BLaER1 (cell line): Measurements from ENCODE around the gene ADPRS.

ENCODE experiments used
- H3K27ac ChIP-seq: shearing (Covaris generic); formaldehyde crosslinking; 2 replicates; pipeline ENCODE4 v1.8.1; 2022
- H3K27me3 ChIP-seq: shearing (Covaris generic); formaldehyde crosslinking; 2 replicates; pipeline ENCODE4 v1.8.1; 2022
- H3K36me3 ChIP-seq: shearing (Covaris generic); formaldehyde crosslinking; 2 replicates; pipeline ENCODE4 v1.8.1; 2022
- H3K4me1 ChIP-seq: shearing (Covaris generic); formaldehyde crosslinking; 2 replicates; pipeline ENCODE4 v1.8.1; 2022
- H3K4me2 ChIP-seq: shearing (Covaris generic); formaldehyde crosslinking; 2 replicates; pipeline ENCODE4 v1.8.1; 2022
- H3K4me3 ChIP-seq: shearing (Covaris generic); formaldehyde crosslinking; 2 replicates; pipeline ENCODE4 v1.8.1; 2022
- H3K9ac ChIP-seq: shearing (Covaris generic); formaldehyde crosslinking; 2 replicates; pipeline ENCODE4 v1.8.1; 2022
- H3K9me3 ChIP-seq: shearing (Covaris generic); formaldehyde crosslinking; 2 replicates; pipeline ENCODE4 v1.8.1; 2022
- H4K20me1 ChIP-seq: shearing (Covaris generic); formaldehyde crosslinking; 2 replicates; pipeline ENCODE4 v1.8.1; 2022
- Cebpa-rat ChIP-seq: shearing (Covaris generic); IDR thresholded peaks from 2 replicates; pipeline ENCODE4 v1.8.1; 2022

ADPRS gene

DNA sequence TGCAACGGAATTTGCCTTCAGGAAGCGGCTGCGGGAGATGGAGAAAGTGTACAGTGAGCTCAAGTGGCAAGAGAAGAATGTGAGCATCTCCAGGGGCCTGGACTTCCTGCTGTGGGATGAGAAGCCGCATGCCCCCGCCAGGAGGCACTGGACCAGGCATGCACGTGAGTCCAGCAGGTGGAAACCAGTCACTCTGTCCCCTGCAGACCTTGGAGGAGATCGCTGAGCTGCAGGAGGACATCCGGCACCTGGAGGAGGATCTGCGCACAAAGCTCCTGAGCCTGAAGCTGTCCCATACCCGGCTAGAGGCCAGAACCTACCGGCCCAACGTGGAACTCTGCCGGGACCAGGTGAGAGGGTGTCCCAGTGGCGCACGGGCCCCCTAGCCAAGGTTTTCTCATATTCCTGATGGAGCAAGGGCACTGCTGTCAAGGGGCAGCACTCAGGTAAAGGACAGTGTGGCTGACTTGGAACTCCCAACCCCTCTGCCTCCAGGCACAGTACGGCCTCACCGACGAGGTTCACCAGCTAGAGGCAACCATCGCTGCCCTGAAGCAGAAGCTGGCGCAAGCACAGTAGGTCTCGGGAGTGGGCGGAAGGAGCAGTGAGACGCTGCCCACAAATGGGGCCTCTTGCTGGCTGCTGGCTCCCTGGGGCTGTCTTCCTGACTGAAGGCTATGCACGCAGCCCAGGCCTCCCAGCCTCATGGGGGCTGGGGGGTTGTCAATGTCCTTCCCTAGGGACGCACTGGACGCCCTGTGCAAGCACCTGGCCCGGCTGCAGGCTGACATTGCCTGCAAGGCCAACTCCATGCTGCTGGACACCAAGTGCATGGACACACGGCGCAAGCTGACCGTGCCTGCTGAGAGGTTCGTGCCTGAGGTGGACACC, 1.2 kb upstream of the ADPRS start:
- Histone ChIP-seq H3K9ac (peak overlapping the region; percentile 89), H3K27ac (peak overlapping the region; percentile 94), H3K4me1 (peaks cover 91% of the 10 kb centered on the region), H3K36me3 (peaks cover 21% of the 10 kb centered on the region), H4K20me1 (peaks cover 26% of the 10 kb centered on the region; the same call in 1 of the 2 replicates), H3K9me3 (no peaks in the 10 kb centered on the region), H3K4me3 (peak overlapping the region; percentile 91), H3K27me3 (no peaks in the 10 kb centered on the region), H3K4me2 (peak overlapping the region; percentile 96)
- no peak for TF ChIP-seq Cebpa-rat

DNA sequence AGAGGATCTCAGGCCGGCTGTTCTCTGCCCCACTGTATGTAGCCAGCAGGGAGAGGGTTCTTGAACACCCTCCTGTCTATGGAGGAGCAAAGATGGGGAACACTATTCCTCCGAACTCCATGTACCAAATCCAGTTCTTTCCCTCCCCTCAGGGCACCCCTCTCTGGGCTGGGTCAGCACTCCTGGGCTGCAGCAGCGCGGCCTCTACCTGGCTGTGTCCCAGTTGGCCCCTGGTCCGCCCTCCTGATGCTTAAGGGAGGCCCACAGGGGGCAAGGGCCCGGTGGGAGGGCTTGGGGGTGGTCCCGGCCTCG, 471 bp upstream of the ADPRS start:
- no peak for TF ChIP-seq Cebpa-rat
- no peaks in the 10 kb centered on the region for H3K9me3 ChIP-seq
- H3K4me2 ChIP-seq: peak overlapping the region; percentile 96
- no peaks in the 10 kb centered on the region for H3K27me3 ChIP-seq
- H4K20me1 ChIP-seq: peaks cover 33% of the 10 kb centered on the region
- H3K9ac ChIP-seq: peak overlapping the region; percentile 89
- peak overlapping the region; percentile 94 for H3K27ac ChIP-seq
- peak overlapping the region; percentile 91 for H3K4me3 ChIP-seq
- H3K36me3 ChIP-seq: peaks cover 28% of the 10 kb centered on the region
- H3K4me1 ChIP-seq: peaks cover 92% of the 10 kb centered on the region

DNA sequence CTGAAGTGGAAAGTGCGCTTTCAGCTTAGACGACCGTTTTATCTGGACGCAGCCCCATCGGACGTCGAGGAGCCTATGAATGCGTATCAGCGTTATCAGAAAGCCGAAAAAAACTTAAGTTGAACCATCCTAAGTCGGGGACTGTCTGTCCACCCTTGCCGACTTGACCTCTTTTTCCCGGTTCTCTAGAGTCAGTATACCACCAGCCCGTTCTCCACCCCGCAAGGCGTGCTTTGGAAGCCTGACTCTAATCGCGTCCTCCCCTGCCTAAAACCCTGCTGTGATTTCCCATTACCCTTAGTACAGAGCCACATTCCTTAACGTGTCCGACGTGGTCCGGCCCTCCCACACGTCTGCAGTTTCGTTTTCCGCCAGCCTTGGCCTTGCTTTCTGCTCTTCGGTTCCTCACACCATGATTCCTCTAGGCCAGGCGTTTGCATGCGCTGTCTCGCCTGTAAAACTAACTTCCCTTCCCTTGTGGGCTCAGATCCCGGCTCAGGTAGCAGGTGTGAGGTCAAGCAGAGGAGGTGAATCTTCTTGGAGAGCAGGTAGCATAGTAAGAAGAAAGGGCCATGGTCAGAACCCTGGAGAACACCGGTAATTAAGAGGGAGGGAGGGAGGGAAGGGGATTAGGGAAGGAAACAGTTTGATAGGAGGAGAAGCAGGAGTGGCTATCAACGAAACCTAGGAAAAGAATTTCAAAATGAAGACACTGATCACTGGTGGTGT, 865 bp downstream of the ADPRS start:
- no peak for TF ChIP-seq Cebpa-rat
- H3K27ac ChIP-seq: peak overlapping the region; percentile 94
- peak overlapping the region; percentile 89 for H3K9ac ChIP-seq
- H4K20me1 ChIP-seq: peaks cover 47% of the 10 kb centered on the region
- H3K4me1 ChIP-seq: peaks cover 92% of the 10 kb centered on the region
- H3K4me3 ChIP-seq: peak overlapping the region; percentile 91
- H3K27me3 ChIP-seq: no peaks in the 10 kb centered on the region
- no peaks in the 10 kb centered on the region for H3K9me3 ChIP-seq
- peaks cover 36% of the 10 kb centered on the region for H3K36me3 ChIP-seq
- peak overlapping the region; percentile 96 for H3K4me2 ChIP-seq

DNA sequence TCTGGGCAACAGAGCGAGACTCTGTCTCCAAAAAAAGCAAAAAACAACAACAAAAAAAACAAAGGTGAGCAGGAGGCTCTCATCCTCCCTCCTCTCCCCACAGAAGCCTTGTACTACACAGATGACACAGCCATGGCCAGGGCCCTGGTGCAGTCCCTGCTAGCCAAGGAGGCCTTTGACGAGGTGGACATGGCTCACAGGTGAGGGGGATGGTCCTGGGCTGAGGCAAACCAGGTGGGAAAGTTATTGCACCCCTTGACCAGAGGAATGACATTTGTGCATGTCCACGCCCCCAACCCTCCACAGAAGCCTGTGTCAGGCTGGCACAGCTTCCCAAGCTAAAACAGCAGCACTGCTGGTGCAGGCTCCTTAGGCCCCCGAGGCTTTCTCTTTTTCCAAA, 2.4 kb downstream of the ADPRS start:
- 0 out of 2 replicates have a peak overlapping the region, but pooled peaks have one; percentile 64 for H3K9ac ChIP-seq
- TF ChIP-seq Cebpa-rat: no peak
- no peaks in the 10 kb centered on the region for H3K27me3 ChIP-seq
- H3K4me2 ChIP-seq: peak overlapping the region; percentile 96
- no peak overlapping the region for H3K4me3 ChIP-seq
- H3K36me3 ChIP-seq: peaks cover 49% of the 10 kb centered on the region
- H3K27ac ChIP-seq: peak overlapping the region; percentile 25; the same call in 1 of the 2 replicates
- peaks cover 51% of the 10 kb centered on the region for H4K20me1 ChIP-seq
- H3K9me3 ChIP-seq: no peaks in the 10 kb centered on the region
- H3K4me1 ChIP-seq: peaks cover 92% of the 10 kb centered on the region

DNA sequence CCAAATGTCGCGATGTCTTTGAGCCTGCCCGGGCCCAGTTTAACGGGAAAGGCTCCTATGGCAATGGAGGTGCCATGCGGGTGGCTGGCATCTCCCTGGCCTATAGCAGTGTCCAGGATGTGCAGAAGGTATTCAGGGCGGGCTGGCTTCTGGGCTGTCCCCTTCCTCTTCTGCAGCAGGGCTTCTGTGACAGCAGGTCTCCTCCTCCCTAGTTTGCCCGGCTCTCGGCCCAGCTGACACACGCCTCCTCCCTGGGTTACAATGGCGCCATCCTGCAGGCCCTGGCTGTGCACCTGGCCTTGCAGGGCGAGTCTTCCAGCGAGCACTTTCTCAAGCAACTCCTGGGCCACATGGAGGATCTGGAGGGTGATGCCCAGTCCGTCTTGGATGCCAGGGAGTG, 3.0 kb downstream of the ADPRS start:
- Histone ChIP-seq H3K4me1 (peaks cover 92% of the 10 kb centered on the region), H3K9me3 (no peaks in the 10 kb centered on the region), H3K27ac (peak overlapping the region; percentile 86), H3K27me3 (no peaks in the 10 kb centered on the region), H4K20me1 (peaks cover 51% of the 10 kb centered on the region), H3K4me3 (no peak overlapping the region), H3K36me3 (peaks cover 49% of the 10 kb centered on the region), H3K4me2 (peak overlapping the region; percentile 96), H3K9ac (0 out of 2 replicates have a peak overlapping the region, but pooled peaks have one; percentile 64)
- no peak for TF ChIP-seq Cebpa-rat

DNA sequence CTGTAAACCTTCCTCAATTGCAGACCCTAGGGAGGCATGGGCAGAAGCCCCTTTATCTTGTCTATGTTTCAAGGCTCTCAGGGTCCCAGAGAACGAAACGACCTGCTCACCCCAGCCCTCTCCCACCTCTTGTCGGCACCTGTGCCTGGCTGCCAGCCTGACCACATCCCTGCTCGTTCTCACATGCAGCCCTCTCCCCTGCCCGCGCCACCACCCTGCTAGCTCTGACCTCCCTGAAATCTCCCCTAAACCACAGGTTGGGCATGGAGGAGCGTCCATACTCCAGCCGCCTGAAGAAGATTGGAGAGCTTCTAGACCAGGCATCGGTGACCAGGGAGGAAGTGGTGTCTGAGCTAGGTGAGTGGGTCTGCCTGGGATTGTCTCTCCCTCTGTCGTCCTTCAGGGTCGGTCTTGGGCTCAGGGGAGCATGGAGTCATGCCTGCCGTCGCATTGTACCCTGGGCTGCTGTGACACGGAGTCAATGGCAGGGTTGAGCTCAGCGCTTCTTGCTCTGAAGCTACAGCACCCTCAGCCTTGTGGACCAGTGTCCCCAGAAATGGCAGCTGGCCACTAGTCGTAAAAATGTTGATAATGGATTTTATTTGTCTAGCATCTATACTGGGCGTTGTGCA, 3.6 kb downstream of the ADPRS start:
- Histone ChIP-seq H3K4me1 (peaks cover 92% of the 10 kb centered on the region), H3K4me3 (no peak overlapping the region), H3K36me3 (peaks cover 49% of the 10 kb centered on the region), H3K9me3 (no peaks in the 10 kb centered on the region), H4K20me1 (peaks cover 51% of the 10 kb centered on the region), H3K27ac (peak overlapping the region; percentile 86), H3K9ac (peak overlapping the region; percentile 64), H3K4me2 (peak overlapping the region; percentile 96), H3K27me3 (no peaks in the 10 kb centered on the region)
- no peak for TF ChIP-seq Cebpa-rat

DNA sequence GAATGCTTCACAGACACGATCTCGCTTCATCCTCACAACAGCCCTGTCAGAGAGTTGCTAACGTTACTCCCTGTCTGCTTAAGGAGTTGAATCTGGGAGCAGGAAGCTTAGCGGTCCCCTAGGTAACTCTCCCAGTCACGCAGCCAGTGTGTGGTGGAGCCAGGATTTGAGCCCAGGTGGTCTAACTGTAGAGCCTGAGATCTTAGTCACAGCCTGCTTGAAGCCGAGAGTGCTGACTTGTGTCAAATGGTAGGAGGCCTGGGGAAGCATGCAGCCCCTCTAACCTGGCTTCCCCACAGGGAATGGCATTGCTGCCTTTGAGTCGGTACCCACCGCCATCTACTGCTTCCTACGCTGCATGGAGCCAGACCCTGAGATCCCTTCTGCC, 4.1 kb downstream of the ADPRS start:
- no peak for TF ChIP-seq Cebpa-rat
- H3K36me3 ChIP-seq: peaks cover 49% of the 10 kb centered on the region
- H3K27ac ChIP-seq: peak overlapping the region; percentile 86

DNA sequence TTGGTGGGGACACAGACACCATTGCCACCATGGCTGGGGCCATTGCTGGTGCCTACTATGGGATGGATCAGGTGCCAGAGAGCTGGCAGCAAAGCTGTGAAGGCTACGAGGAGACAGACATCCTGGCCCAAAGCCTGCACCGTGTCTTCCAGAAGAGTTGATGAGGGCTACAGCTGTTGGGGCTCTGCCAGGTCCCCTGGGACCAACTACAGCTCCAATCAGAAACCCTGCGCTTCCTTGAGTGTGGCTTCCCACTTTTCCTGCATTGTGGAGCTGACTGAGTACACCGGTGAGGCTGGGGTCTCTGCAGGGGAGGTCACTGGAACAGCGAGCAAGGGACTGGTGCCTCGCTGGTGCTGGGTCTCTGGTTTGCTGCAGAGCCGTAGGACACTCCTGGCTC, 4.5 kb downstream of the ADPRS start:
- Histone ChIP-seq H3K4me1 (peaks cover 92% of the 10 kb centered on the region), H3K36me3 (peaks cover 49% of the 10 kb centered on the region), H4K20me1 (peaks cover 51% of the 10 kb centered on the region), H3K27me3 (no peaks in the 10 kb centered on the region), H3K4me3 (peak overlapping the region; percentile 49), H3K9me3 (no peaks in the 10 kb centered on the region), H3K4me2 (peak overlapping the region; percentile 96), H3K9ac (peak overlapping the region; percentile 64), H3K27ac (peak overlapping the region; percentile 86)
- no peak for TF ChIP-seq Cebpa-rat

More for the DNA sequence above, 4.1 kb downstream of the ADPRS start:
- Histone ChIP-seq H4K20me1 (peaks cover 51% of the 10 kb centered on the region), H3K4me2 (peak overlapping the region; percentile 96), H3K4me1 (peaks cover 92% of the 10 kb centered on the region), H3K27me3 (no peaks in the 10 kb centered on the region), H3K9me3 (no peaks in the 10 kb centered on the region), H3K9ac (peak overlapping the region; percentile 64), H3K4me3 (peak overlapping the region; percentile 49)

DNA sequence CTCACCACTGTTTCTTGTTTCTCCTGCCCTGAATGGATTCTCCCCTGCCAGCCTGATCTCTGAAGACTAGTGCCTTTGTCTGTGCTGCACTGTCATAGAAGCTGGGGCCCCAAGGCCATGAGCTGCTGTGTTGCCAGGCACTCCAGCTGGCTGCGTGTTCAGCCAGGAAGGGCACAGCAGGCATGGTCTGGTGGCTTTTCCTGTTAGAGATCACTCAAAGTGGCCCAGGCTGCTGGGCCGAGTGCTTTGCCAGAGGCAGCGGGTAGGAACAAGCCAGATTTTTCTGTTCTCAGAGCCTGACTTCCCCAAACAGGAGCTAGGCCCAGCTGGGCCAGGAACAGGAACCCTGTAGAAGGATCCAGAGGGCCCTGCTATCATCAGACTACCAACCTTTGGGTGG, 5.2 kb downstream of the ADPRS start:
- Histone ChIP-seq H3K4me2 (peak overlapping the region; percentile 96), H3K4me3 (peak overlapping the region; percentile 49), H3K27ac (peak overlapping the region; percentile 86), H4K20me1 (peaks cover 51% of the 10 kb centered on the region), H3K36me3 (peaks cover 49% of the 10 kb centered on the region), H3K27me3 (no peaks in the 10 kb centered on the region), H3K4me1 (peaks cover 89% of the 10 kb centered on the region), H3K9ac (peak overlapping the region; percentile 64), H3K9me3 (no peaks in the 10 kb centered on the region)
- no peak for TF ChIP-seq Cebpa-rat
